Measurements from ENCODE around the gene PIK3C3.
"Not testable (repeated sequence)": the region's sequence is repeated elsewhere in the genome, so short reads cannot be mapped to it uniquely, and the experiment has no call there.

Gene PIK3C3

GRCh38 chr18:42039396-42039795, 84.4 kb downstream of the PIK3C3 start:
- no peak overlapping the region for H3K4me3 ChIP-seq (ENCODE audit: low read depth, low read length)
- DNase-seq (ENCODE audit: low read depth), result no peak
- TF ChIP-seq CTCF (conservative IDR thresholded peaks at IDR 0.05; ENCODE audit: low read depth, low read length), result no peak

DNA sequence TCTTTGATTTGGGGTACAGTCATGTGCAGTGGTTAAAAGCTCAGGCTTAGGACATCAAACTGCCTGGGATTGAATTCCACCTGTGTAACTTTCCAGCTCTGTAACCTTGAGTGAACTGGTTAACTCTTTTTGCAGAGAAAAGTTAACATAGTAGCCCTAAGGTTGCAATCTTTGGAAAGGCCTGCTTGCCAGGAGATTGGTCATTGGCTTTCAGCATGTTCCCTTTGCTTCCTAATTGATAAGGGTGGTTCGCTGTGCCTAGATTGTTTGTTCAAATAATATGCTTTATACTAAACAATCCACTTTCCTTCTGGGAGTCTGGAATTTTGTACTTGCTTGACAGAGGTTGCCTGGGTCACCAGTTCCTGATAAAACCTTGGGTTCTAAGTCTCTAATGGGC, 86.8 kb downstream of the PIK3C3 start:
- TF ChIP-seq CTCF (conservative IDR thresholded peaks at IDR 0.05; ENCODE audit: low read depth, low read length), result no peak
- no peak for DNase-seq (ENCODE audit: low read depth)
- H3K4me3 ChIP-seq (ENCODE audit: low read depth, low read length), result no peak overlapping the region

DNA sequence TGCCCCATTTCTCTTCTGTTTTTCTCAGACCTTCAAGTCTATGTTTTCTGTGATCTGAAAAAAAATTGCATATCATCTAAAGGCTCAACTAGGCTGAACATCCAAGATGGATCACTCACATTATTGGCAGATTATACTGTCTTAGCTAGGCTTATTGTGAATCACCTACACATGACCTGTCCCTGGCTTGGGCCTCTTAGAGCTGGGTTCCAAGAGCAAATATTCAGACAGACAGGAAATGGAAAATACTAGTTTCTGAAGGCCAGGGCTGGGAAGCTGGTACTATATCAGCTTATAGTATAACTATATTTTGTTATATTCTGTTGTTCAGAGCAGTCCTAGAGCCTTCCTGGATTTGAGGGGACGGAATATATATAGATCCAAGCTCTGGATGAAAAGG, 90.3 kb downstream of the PIK3C3 start:
- DNase-seq (ENCODE audit: low read depth), result peak; percentile 62
- TF ChIP-seq CTCF (conservative IDR thresholded peaks at IDR 0.05; ENCODE audit: low read depth, low read length), result no peak
- H3K4me3 ChIP-seq (ENCODE audit: low read depth, low read length), result no peak overlapping the region

- TF ChIP-seq CTCF (conservative IDR thresholded peaks at IDR 0.05; ENCODE audit: low read depth, low read length), result no peak
- no peak overlapping the region for H3K4me3 ChIP-seq (ENCODE audit: low read depth, low read length)
- peak; percentile 61 for DNase-seq (ENCODE audit: low read depth)
Measured at GRCh38 chr18:42047721-42048120, 92.7 kb downstream of the PIK3C3 start.

DNA sequence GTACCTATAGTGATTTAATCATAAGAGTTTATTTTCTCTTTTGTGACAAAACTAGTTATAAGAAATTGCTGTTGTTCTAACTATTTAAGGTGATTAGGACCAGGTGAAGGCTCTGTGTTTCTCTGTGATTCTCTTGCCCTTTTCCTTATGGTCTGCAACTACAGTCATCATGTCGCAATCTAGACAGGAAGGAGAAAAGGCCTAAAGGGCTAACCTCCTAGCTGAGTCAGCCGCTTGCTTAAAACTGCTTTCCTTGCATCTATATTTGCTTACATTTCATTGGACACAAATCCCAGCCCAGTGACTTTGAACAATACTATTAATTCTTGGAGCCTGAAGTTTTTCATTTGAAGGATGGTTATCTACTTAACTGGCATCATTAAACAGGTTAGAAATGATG, 93.1 kb downstream of the PIK3C3 start:
- TF ChIP-seq CTCF (conservative IDR thresholded peaks at IDR 0.05; ENCODE audit: low read depth, low read length), result no peak
- DNase-seq (ENCODE audit: low read depth), result peak; percentile 94
- H3K4me3 ChIP-seq (ENCODE audit: low read depth, low read length), result no peak overlapping the region

GRCh38 chr18:42049536-42049935, 94.5 kb downstream of the PIK3C3 start:
- not testable (repeated sequence) for DNase-seq (ENCODE audit: low read depth); H3K4me3 ChIP-seq (ENCODE audit: low read depth, low read length)

GRCh38 chr18:42051411-42051810, 96.4 kb downstream of the PIK3C3 start:
- no peak for TF ChIP-seq CTCF (conservative IDR thresholded peaks at IDR 0.05; ENCODE audit: low read depth, low read length)
- no peak overlapping the region for H3K4me3 ChIP-seq (ENCODE audit: low read depth, low read length)
- DNase-seq (ENCODE audit: low read depth), result no peak

Measured in choroid plexus epithelial cell (primary cell).